SK-N-SH treated with all-trans-retinoic acid at 6 μM for 48 hours (cell line): ENCODE results near the gene CUL7.

Experiments used
- CREB5 ChIP-seq: fragments of 250-450 bp; sonication (Bioruptor Pico); IDR thresholded peaks from 2 replicates; pipeline ENCODE4 v1.5.1; 2020; ENCODE audit warnings: low read depth, mild to moderate bottlenecking, moderate library complexity
- CSRNP3 ChIP-seq: fragments of 250-450 bp; sonication (Bioruptor Pico); IDR thresholded peaks from 2 replicates; pipeline ENCODE4 v1.5.1; 2021; ENCODE audit warnings: mild to moderate bottlenecking, moderate library complexity
- ESRRG ChIP-seq: fragments of 250-450 bp; sonication (Bioruptor Pico); IDR thresholded peaks from 2 replicates; pipeline ENCODE4 v1.6.1; 2021; ENCODE audit warnings: mild to moderate bottlenecking
- OSR1 ChIP-seq: fragments of 250-450 bp; sonication (Bioruptor Pico); IDR thresholded peaks from 2 replicates; pipeline ENCODE4 v1.8.0; 2022; ENCODE audit warnings: moderate library complexity, mild to moderate bottlenecking, inconsistent platforms
- PATZ1 ChIP-seq: fragments of 250-450 bp; sonication (Bioruptor Pico); IDR thresholded peaks from 2 replicates; pipeline ENCODE4 v1.8.0; 2020; ENCODE audit warnings: mild to moderate bottlenecking, moderate library complexity, borderline replicate concordance
- PPARA ChIP-seq: fragments of 250-450 bp; sonication (Bioruptor Pico); IDR thresholded peaks from 2 replicates; pipeline ENCODE4 v1.5.0; 2020; ENCODE audit warnings: mild to moderate bottlenecking, borderline replicate concordance
- RARB ChIP-seq: fragments of 250-450 bp; sonication (Bioruptor Pico); IDR thresholded peaks from 2 replicates; pipeline ENCODE4 v1.8.0; 2021; ENCODE audit warnings: mild to moderate bottlenecking, moderate library complexity
- TCF4 ChIP-seq: fragments of 250-450 bp; sonication (Bioruptor Pico); IDR thresholded peaks from 2 replicates; pipeline ENCODE4 v1.8.0; 2021; ENCODE audit warnings: mild to moderate bottlenecking, moderate library complexity, borderline replicate concordance
- TSHZ2 ChIP-seq: fragments of 250-450 bp; sonication (Bioruptor Pico); IDR thresholded peaks from 2 replicates; pipeline ENCODE4 v1.5.0; 2020; ENCODE audit warnings: mild to moderate bottlenecking, moderate library complexity
- ZFP30 ChIP-seq: fragments of 450-650 bp; formaldehyde crosslinking; IDR thresholded peaks from 2 replicates; pipeline ENCODE4 v1.5.0; 2022; ENCODE audit warnings: mild to moderate bottlenecking, moderate library complexity
- ZNF565 ChIP-seq: fragments of 450-650 bp; formaldehyde crosslinking; conservative IDR thresholded peaks from 2 replicates; pipeline ENCODE4 v1.5.0; 2020; ENCODE audit warnings: low read depth, mild to moderate bottlenecking, moderate library complexity
- ZNF70 ChIP-seq: fragments of 450-650 bp; formaldehyde crosslinking; IDR thresholded peaks from 2 replicates; pipeline ENCODE4 v1.5.0; 2020; ENCODE audit warnings: mild to moderate bottlenecking, moderate library complexity
- ZNF8 ChIP-seq: fragments of 450-650 bp; formaldehyde crosslinking; IDR thresholded peaks from 2 replicates; pipeline ENCODE4 v1.5.0; 2020; ENCODE audit warnings: mild to moderate bottlenecking, moderate library complexity

- TF ChIP-seq TCF4 (no peak), CREB5 (no peak), RARB (CRISPR knock-in tag) (no peak), CSRNP3 (CRISPR knock-in tag) (no peak), ZNF8 (CRISPR knock-in tag) (no peak), ZNF70 (CRISPR knock-in tag) (no peak), OSR1 (CRISPR knock-in tag) (no peak), ZFP30 (CRISPR knock-in tag) (no peak), ZNF565 (CRISPR knock-in tag) (no peak), PATZ1 (no peak), PPARA (CRISPR knock-in tag) (no peak), ESRRG (no peak), TSHZ2 (CRISPR knock-in tag) (no peak)
Observed at GRCh38 chr6:43043310-43043709, 10.3 kb downstream of the CUL7 start.
